Measurements from ENCODE around the gene ROCK1. TPM values are rescaled to one million over a fixed set of nuclear protein-coding genes. Genes with fewer than 3 reads are reported as not detected.

ROCK1 gene
- total and polyA plus RNA-seq, 2 experiments from 2014 or later: 33.6 to 35.9 TPM

GRCh38 chr18:21051620-21052019 lies 60.0 kb downstream of the ROCK1 start:
- 99% methylated on average over 3 of the region's 3 CpGs for WGBS, 2 experiments (ENCODE audit: low coverage in 1 of 2, low lambda C conversion rate in 2 of 2, missing lambda C conversion rate in 2 of 2)
- Histone ChIP-seq H3K9ac (no peak overlapping the region), H3F3A (ENCODE audit: insufficient read depth) (peaks cover 30% of the 10 kb centered on the region), H3K4me2 (ENCODE audit: unreplicated experiment) (no peak overlapping the region), H3K4me1 (ENCODE audit: insufficient read depth) (peaks cover 30% of the 10 kb centered on the region), H4K20me1 (ENCODE audit: insufficient read depth) (peaks cover 19% of the 10 kb centered on the region; the same call in 1 of the 2 replicates), H3K9me3 (ENCODE audit: low read depth) (no peaks in the 10 kb centered on the region), H3K36me3 (ENCODE audit: low read depth) (no peaks in the 10 kb centered on the region), H2AFZ (no peak overlapping the region), H3K27ac (no peak overlapping the region), H3K4me3 (no peak overlapping the region), H3K79me2 (ENCODE audit: insufficient read depth) (peaks cover 95% of the 10 kb centered on the region), H3K27me3 (replicated peaks; ENCODE audit: insufficient read depth) (no peaks in the 10 kb centered on the region), H3K9me2 (ENCODE audit: insufficient read depth) (no peaks in the 10 kb centered on the region)
- DNase-seq: no peak
- TF ChIP-seq EZH2 (IDR thresholded peaks at IDR 0.05; ENCODE audit: insufficient read depth, poor library complexity, severe bottlenecking): no peak
- in situ Hi-C loops (cut with MboI): no loop called here

GRCh38 chr18:21049306-21049705 lies 62.3 kb downstream of the ROCK1 start:
- peaks cover 95% of the 10 kb centered on the region for H3K79me2 ChIP-seq (ENCODE audit: insufficient read depth)
- WGBS, 2 experiments (ENCODE audit: low coverage in 1 of 2, low lambda C conversion rate in 2 of 2, missing lambda C conversion rate in 2 of 2): 23 to 26% methylated on average over 1 of the region's 1 CpG
- H3K4me2 ChIP-seq (ENCODE audit: unreplicated experiment): no peak overlapping the region
- in situ Hi-C loops (cut with MboI): no loop called here
- H2AFZ ChIP-seq: no peak overlapping the region
- H3K27me3 ChIP-seq (replicated peaks; ENCODE audit: insufficient read depth): no peaks in the 10 kb centered on the region
- peaks cover 27% of the 10 kb centered on the region for H3K4me1 ChIP-seq (ENCODE audit: insufficient read depth)
- H3F3A ChIP-seq (ENCODE audit: insufficient read depth): peaks cover 27% of the 10 kb centered on the region
- H4K20me1 ChIP-seq (ENCODE audit: insufficient read depth): 0 out of 2 replicates have a peak, but pooled peaks cover 6% of the 10 kb centered on the region
- no peak overlapping the region for H3K27ac ChIP-seq
- peaks cover 12% of the 10 kb centered on the region; the same call in 1 of the 2 replicates for H3K36me3 ChIP-seq (ENCODE audit: low read depth)
- H3K9me2 ChIP-seq (ENCODE audit: insufficient read depth): no peaks in the 10 kb centered on the region
- DNase-seq: no peak
- H3K9ac ChIP-seq: no peak overlapping the region
- TF ChIP-seq EZH2phosphoT487 (IDR thresholded peaks at IDR 0.05; ENCODE audit: insufficient read depth, low read depth) (no peak), EZH2 (IDR thresholded peaks at IDR 0.05; ENCODE audit: insufficient read depth, poor library complexity, severe bottlenecking) (no peak)
- no peak overlapping the region for H3K4me3 ChIP-seq
- H3K9me3 ChIP-seq (ENCODE audit: low read depth): no peaks in the 10 kb centered on the region

- no peak overlapping the region for H3K9ac ChIP-seq
- no peaks in the 10 kb centered on the region for H3K9me3 ChIP-seq (ENCODE audit: low read depth)
- H3K4me2 ChIP-seq (ENCODE audit: unreplicated experiment): no peak overlapping the region
- H3K27ac ChIP-seq: no peak overlapping the region
- in situ Hi-C loops (cut with MboI): no loop called here
- 0 out of 2 replicates have a peak, but pooled peaks cover 4% of the 10 kb centered on the region for H4K20me1 ChIP-seq (ENCODE audit: insufficient read depth)
- no peak overlapping the region for H2AFZ ChIP-seq
- no peaks in the 10 kb centered on the region for H3K27me3 ChIP-seq (replicated peaks; ENCODE audit: insufficient read depth)
- H3K4me1 ChIP-seq (ENCODE audit: insufficient read depth): peaks cover 10% of the 10 kb centered on the region
- peaks cover 8% of the 10 kb centered on the region for H3F3A ChIP-seq (ENCODE audit: insufficient read depth)
- peaks cover 99% of the 10 kb centered on the region for H3K79me2 ChIP-seq (ENCODE audit: insufficient read depth)
- TF ChIP-seq EZH2phosphoT487 (IDR thresholded peaks at IDR 0.05; ENCODE audit: insufficient read depth, low read depth) (no peak), EZH2 (IDR thresholded peaks at IDR 0.05; ENCODE audit: insufficient read depth, poor library complexity, severe bottlenecking) (no peak)
- no peaks in the 10 kb centered on the region for H3K9me2 ChIP-seq (ENCODE audit: insufficient read depth)
- DNase-seq: no peak
- 79 to 85% methylated on average over 3 of the region's 3 CpGs for WGBS, 2 experiments (ENCODE audit: low coverage in 1 of 2, low lambda C conversion rate in 2 of 2, missing lambda C conversion rate in 2 of 2)
- peaks cover 24% of the 10 kb centered on the region for H3K36me3 ChIP-seq (ENCODE audit: low read depth)
- no peak overlapping the region for H3K4me3 ChIP-seq
Observed at GRCh38 chr18:21047126-21047525, 64.5 kb downstream of the ROCK1 start.

GRCh38 chr18:21040466-21040865 lies 71.1 kb downstream of the ROCK1 start:
- 90 to 93% methylated on average over 2 of the region's 2 CpGs for WGBS, 2 experiments (ENCODE audit: low coverage in 1 of 2, low lambda C conversion rate in 2 of 2, missing lambda C conversion rate in 2 of 2)
- H3K36me3 ChIP-seq (ENCODE audit: low read depth): peaks cover 58% of the 10 kb centered on the region
- no peak overlapping the region for H3K4me2 ChIP-seq (ENCODE audit: unreplicated experiment)
- H4K20me1 ChIP-seq (ENCODE audit: insufficient read depth): no peaks in the 10 kb centered on the region
- no peak overlapping the region for H3K27ac ChIP-seq
- H3K79me2 ChIP-seq (ENCODE audit: insufficient read depth): peaks cover 83% of the 10 kb centered on the region
- no peak overlapping the region for H3K4me3 ChIP-seq
- no peaks in the 10 kb centered on the region for H3K9me2 ChIP-seq (ENCODE audit: insufficient read depth)
- peaks cover 11% of the 10 kb centered on the region; the same call in 1 of the 2 replicates for H3F3A ChIP-seq (ENCODE audit: insufficient read depth)
- H3K9ac ChIP-seq: no peak overlapping the region
- DNase-seq: no peak
- no peaks in the 10 kb centered on the region for H3K27me3 ChIP-seq (replicated peaks; ENCODE audit: insufficient read depth)
- no peaks in the 10 kb centered on the region for H3K9me3 ChIP-seq (ENCODE audit: low read depth)
- TF ChIP-seq EZH2 (IDR thresholded peaks at IDR 0.05; ENCODE audit: insufficient read depth, poor library complexity, severe bottlenecking) (no peak), EZH2phosphoT487 (IDR thresholded peaks at IDR 0.05; ENCODE audit: insufficient read depth, low read depth) (no peak)
- no peaks in the 10 kb centered on the region for H3K4me1 ChIP-seq (ENCODE audit: insufficient read depth)
- in situ Hi-C loops (cut with MboI): no loop called here
- H2AFZ ChIP-seq: no peak overlapping the region

GRCh38 chr18:21038201-21038600 lies 73.4 kb downstream of the ROCK1 start:
- no peak for DNase-seq
- no peaks in the 10 kb centered on the region for H3K27me3 ChIP-seq (replicated peaks; ENCODE audit: insufficient read depth)
- H3K9me2 ChIP-seq (ENCODE audit: insufficient read depth): no peaks in the 10 kb centered on the region
- no peak overlapping the region for H3K4me3 ChIP-seq
- no peaks in the 10 kb centered on the region for H3K9me3 ChIP-seq (ENCODE audit: low read depth)
- in situ Hi-C loops (cut with MboI): no loop called here
- no peak for TF ChIP-seq EZH2 (IDR thresholded peaks at IDR 0.05; ENCODE audit: insufficient read depth, poor library complexity, severe bottlenecking)
- TF ChIP-seq EZH2phosphoT487 (IDR thresholded peaks at IDR 0.05; ENCODE audit: insufficient read depth, low read depth): no peak
- peaks cover 44% of the 10 kb centered on the region for H3K36me3 ChIP-seq (ENCODE audit: low read depth)
- H2AFZ ChIP-seq: no peak overlapping the region
- H3K79me2 ChIP-seq (ENCODE audit: insufficient read depth): peaks cover 76% of the 10 kb centered on the region
- H3K4me2 ChIP-seq (ENCODE audit: unreplicated experiment): no peak overlapping the region
- no peaks in the 10 kb centered on the region for H3K4me1 ChIP-seq (ENCODE audit: insufficient read depth)
- H3K27ac ChIP-seq: no peak overlapping the region
- H3F3A ChIP-seq (ENCODE audit: insufficient read depth): peaks cover 23% of the 10 kb centered on the region
- H4K20me1 ChIP-seq (ENCODE audit: insufficient read depth): no peaks in the 10 kb centered on the region
- no peak overlapping the region for H3K9ac ChIP-seq
